NCI-H748 treated with DMSO at 0.1 percent for 48 hours (cell line): ENCODE data around the gene CHEK1.

Experiments
- DNase-seq: peaks from one replicate; lab custom pipeline; 2025; lab: John Stamatoyannopoulos, UW

Gene CHEK1

GRCh38 chr11:125626288-125626950, 1.5 kb downstream of the CHEK1 start:
- peak; percentile 59 for DNase-seq

GRCh38 chr11:125627236-125627910, 2.4 kb downstream of the CHEK1 start:
- DNase-seq: no peak

GRCh38 chr11:125637840-125638239, 12.9 kb downstream of the CHEK1 start:
- DNase-seq: no peak

GRCh38 chr11:125638315-125638714, 13.4 kb downstream of the CHEK1 start:
- no peak for DNase-seq

GRCh38 chr11:125645871-125646270, 20.9 kb downstream of the CHEK1 start:
- no peak for DNase-seq

- DNase-seq: no peak
Observed at GRCh38 chr11:125649465-125650166, 24.7 kb downstream of the CHEK1 start.

GRCh38 chr11:125662689-125663088, 37.7 kb downstream of the CHEK1 start:
- DNase-seq: no peak

GRCh38 chr11:125663910-125664309, 38.9 kb downstream of the CHEK1 start:
- DNase-seq: no peak

GRCh38 chr11:125667151-125667550, 42.2 kb downstream of the CHEK1 start:
- no peak for DNase-seq

- no peak for DNase-seq
Observed at GRCh38 chr11:125670172-125670571, 45.2 kb downstream of the CHEK1 start.

GRCh38 chr11:125671561-125671960, 46.6 kb downstream of the CHEK1 start:
- DNase-seq: no peak

- no peak for DNase-seq
Observed at GRCh38 chr11:125674210-125674609, 49.2 kb downstream of the CHEK1 start.

- DNase-seq: no peak
Observed at GRCh38 chr11:125675196-125675595, 50.2 kb downstream of the CHEK1 start.

- no peak for DNase-seq
Observed at GRCh38 chr11:125679397-125679796, 54.4 kb downstream of the CHEK1 start.

- DNase-seq: no peak
Observed at GRCh38 chr11:125679837-125680236, 54.9 kb downstream of the CHEK1 start.

- no peak for DNase-seq
Observed at GRCh38 chr11:125680747-125681146, 55.8 kb downstream of the CHEK1 start, which contains the start of gene ACRV1. ACRV1 (minus strand) TSS chr11:125680847; CDS start chr11:125680780, 67 bp downstream.

GRCh38 chr11:125685228-125685627, 60.3 kb downstream of the CHEK1 start:
- no peak for DNase-seq

- no peak for DNase-seq
Observed at GRCh38 chr11:125688066-125688465, 63.1 kb downstream of the CHEK1 start.

GRCh38 chr11:125688632-125689031, 63.7 kb downstream of the CHEK1 start:
- no peak for DNase-seq

GRCh38 chr11:125689274-125689859, 64.4 kb downstream of the CHEK1 start:
- DNase-seq: no peak

- DNase-seq: no peak
Observed at GRCh38 chr11:125690006-125690405, 65.0 kb downstream of the CHEK1 start.

- no peak for DNase-seq
Observed at GRCh38 chr11:125692887-125693286, 67.9 kb downstream of the CHEK1 start.

- no peak for DNase-seq
Observed at GRCh38 chr11:125694951-125695350, 70.0 kb downstream of the CHEK1 start.
